Transverse colon (tissue), 4 donors: Measurements from ENCODE around the gene DLX2. TPM values are rescaled to one million over a fixed set of nuclear protein-coding genes. Genes with fewer than 3 reads are reported as not detected.
"Not testable (repeated sequence)": the region's sequence is repeated elsewhere in the genome, so short reads cannot be mapped to it uniquely, and the experiment has no call there.

ENCODE experiments used
- DNase-seq: peaks from one replicate; pipeline ENCODE4 v3.0.0-alpha.2; 2019
- H3K27ac ChIP-seq, 4 donors: fragments of 200-600 bp; sonication (generic); 2 replicates each; pipeline ENCODE4 v1.5.1; 2016 to 2018; ENCODE audit warnings: inconsistent platforms in 4 of 4
- H3K27me3 ChIP-seq: fragments of 200-600 bp; sonication (generic); 2 replicates; pipeline ENCODE4 v1.5.1; 2017; ENCODE audit warnings: inconsistent platforms
- H3K36me3 ChIP-seq, 4 donors: fragments of 200-600 bp; sonication (generic); 2 replicates each; pipeline ENCODE4 v1.5.1; 2017 to 2019; ENCODE audit warnings: inconsistent platforms in 4 of 4
- H3K4me1 ChIP-seq, 4 donors: fragments of 200-600 bp; sonication (generic); 2 replicates each; pipeline ENCODE4 v1.5.1; 2017 to 2020; ENCODE audit warnings: inconsistent platforms in 4 of 4
- H3K4me3 ChIP-seq, 4 donors: fragments of 200-600 bp; sonication (generic); 1 replicate in 1 of 4; 2 replicates in 3 of 4; pipeline versions ENCODE4 v1.5.1 to v1.6.1; 2017 to 2019; ENCODE audit warnings: inconsistent platforms in 4 of 4
- H3K9me3 ChIP-seq, 2 donors: fragments of 200-600 bp; sonication (generic); 2 replicates each; pipeline ENCODE4 v1.5.1; 2017 to 2019; ENCODE audit warnings: inconsistent platforms in 2 of 2
- CTCF ChIP-seq, 5 experiments: fragments of 200-600 bp in 3 of 5; fragments of 450-650 bp in 2 of 5; sonication (generic) in 3 of 5; IDR thresholded peaks; 1 replicate in 2 of 5; 2 replicates in 3 of 5; pipeline ENCODE4 v1.5.1; 2016 to 2017; ENCODE audit warnings: antibody characterized with exemption in 5 of 5, inconsistent platforms in 3 of 5, mild to moderate bottlenecking in 2 of 5, moderate library complexity in 1 of 5
- EP300 ChIP-seq: sonication (generic); formaldehyde crosslinking; IDR thresholded peaks from one replicate; pipeline ENCODE4 v1.6.1; 2017; ENCODE audit warnings: antibody characterized with exemption, low read depth
- POLR2A ChIP-seq: fragments of 450-650 bp; IDR thresholded peaks from one replicate; pipeline ENCODE4 v1.6.1; 2016; ENCODE audit warnings: antibody characterized with exemption, mild to moderate bottlenecking, moderate library complexity
- POLR2AphosphoS5 ChIP-seq, 3 donors: sonication (generic); formaldehyde crosslinking; IDR thresholded peaks; one replicate each; pipeline ENCODE4 v1.6.1; 2016; ENCODE audit warnings: antibody characterized with exemption in 3 of 3
- WGBS, 2 donors: methylation state at CpG; one replicate each; pipeline ENCODE4 v1.1.5; 2018; ENCODE audit warnings: low coverage in 1 of 2; 5-methylcytosine and 5-hydroxymethylcytosine counted together
- in situ Hi-C, 4 donors: fragments of 200-750 bp; cut with MboI; loops; one replicate each; pipeline versions ENCODE4 v1.15.0 to v1.15.1; 2017; ENCODE audit warnings: low sequenced_read_pairs in 3 of 4, low pct_ligation_motif_present in 1 of 4, low pct_unique_long_range_greater_than_20kb in 1 of 4
- intact Hi-C: fragments of 100-400 bp; cut with DNase I; formaldehyde crosslinking; loops from one replicate; pipeline ENCODE4 v1.15.1; 2023; ENCODE audit warnings: low total_unique reads
- total RNA-seq, 4 donors: library from RNA; depleted of rRNA; stranded (reverse); fragments of >200 nt; gene quantifications; one replicate each; pipeline ENCODE4 v1.1.0, GENCODE V29; 2016

DLX2 gene
- total RNA-seq, 4 donors from 2014 or later: 0.16 TPM; not detected in 3

- Histone ChIP-seq H3K9me3 (no peaks in the 10 kb centered on the region), H3K27me3 (peaks cover 50% of the 10 kb centered on the region), H3K27ac (no peak overlapping the region), H3K4me3 (no peak overlapping the region), H3K36me3 (no peaks in the 10 kb centered on the region), H3K4me1 (no peaks in the 10 kb centered on the region)
- WGBS, 2 donors: 69% methylated on average over 5 of the region's 5 CpGs; no CpG with 5 or more reads in 1 of the 2 donors
- no peak for TF ChIP-seq CTCF (IDR thresholded peaks at IDR 0.05)
- no peak for TF ChIP-seq POLR2AphosphoS5 (IDR thresholded peaks at IDR 0.05)
- in situ Hi-C loops (loop anchor here (25.0 kb wide), 3 partner anchors 304 to 529 kb away; no protein-coding TSS in a partner anchor), intact Hi-C loops (loop anchor here (10.0 kb wide), 1 partner anchor 541 kb away; no protein-coding TSS in a partner anchor)
- DNase-seq: no peak
Observed at GRCh38 chr2:172116107-172116506, 13.4 kb upstream of the DLX2 start.

GRCh38 chr2:172114579-172114978 lies 11.9 kb upstream of the DLX2 start:
- DNase-seq: no peak
- no peak for TF ChIP-seq POLR2AphosphoS5 (IDR thresholded peaks at IDR 0.05)
- TF ChIP-seq POLR2A: no peak
- no peak for TF ChIP-seq CTCF (IDR thresholded peaks at IDR 0.05)
- intact Hi-C loops: loop anchor here (10.0 kb wide), 1 partner anchor 540 kb away; no protein-coding TSS in a partner anchor
- H3K27ac ChIP-seq: no peak overlapping the region
- H3K27me3 ChIP-seq: peaks cover 55% of the 10 kb centered on the region
- 45 to 54% methylated on average over 3 of the region's 3 CpGs for WGBS, 2 donors
- no peaks in the 10 kb centered on the region for H3K9me3 ChIP-seq
- no peaks in the 10 kb centered on the region for H3K4me1 ChIP-seq
- H3K36me3 ChIP-seq: no peaks in the 10 kb centered on the region
- in situ Hi-C loops: loop anchor here (25.0 kb wide), 3 partner anchors 302 to 527 kb away; no protein-coding TSS in a partner anchor
- no peak overlapping the region for H3K4me3 ChIP-seq

- peaks cover 55% of the 10 kb centered on the region for H3K27me3 ChIP-seq
- DNase-seq, H3K4me1 ChIP-seq, H3K27ac ChIP-seq, H3K9me3 ChIP-seq, H3K36me3 ChIP-seq, H3K4me3 ChIP-seq: not testable (repeated sequence)
- in situ Hi-C loops (loop anchor here (25.0 kb wide), 3 partner anchors 302 to 527 kb away; no protein-coding TSS in a partner anchor), intact Hi-C loops (loop anchor here (10.0 kb wide), 1 partner anchor 539 kb away; no protein-coding TSS in a partner anchor)
- WGBS, 2 donors: 88% methylated on average over 6 of the region's 6 CpGs; no CpG with 5 or more reads in 1 of the 2 donors
Observed at GRCh38 chr2:172114176-172114575, 11.5 kb upstream of the DLX2 start.

GRCh38 chr2:172113617-172114016 lies 10.9 kb upstream of the DLX2 start:
- Histone ChIP-seq H3K9me3 (no peaks in the 10 kb centered on the region), H3K4me3 (no peak overlapping the region), H3K27me3 (peaks cover 60% of the 10 kb centered on the region), H3K4me1 (no peaks in the 10 kb centered on the region), H3K27ac (no peak overlapping the region), H3K36me3 (no peaks in the 10 kb centered on the region)
- DNase-seq: no peak
- TF ChIP-seq POLR2AphosphoS5 (IDR thresholded peaks at IDR 0.05): no peak
- TF ChIP-seq CTCF (IDR thresholded peaks at IDR 0.05): no peak
- TF ChIP-seq POLR2A: no peak
- no peak for TF ChIP-seq EP300
- in situ Hi-C loops (loop anchor here (25.0 kb wide), 3 partner anchors 301 to 526 kb away; no protein-coding TSS in a partner anchor), intact Hi-C loops (loop anchor here (10.0 kb wide), 1 partner anchor 539 kb away; no protein-coding TSS in a partner anchor)
- WGBS, 2 donors: 17 to 36% methylated on average over 2 of the region's 2 CpGs
